Body of pancreas (tissue), 4 donors: ENCODE data around the gene ASCC3.

Source experiments
- POLR2A ChIP-seq, 3 donors: fragments of 450-650 bp; IDR thresholded peaks; one replicate each; pipeline ENCODE4 v1.6.1; 2016; ENCODE audit warnings: antibody characterized with exemption in 3 of 3, mild to moderate bottlenecking in 2 of 3
- TF ChIP-seq, protein P1 (sequence below), 7 experiments: fragments of 450-650 bp in 4 of 7; fragments of 200-600 bp in 3 of 7; sonication (generic) in 3 of 7; IDR thresholded peaks; one replicate each; pipeline ENCODE4 v1.5.1; 2016 to 2019; ENCODE audit warnings: antibody characterized with exemption in 7 of 7

DNA sequence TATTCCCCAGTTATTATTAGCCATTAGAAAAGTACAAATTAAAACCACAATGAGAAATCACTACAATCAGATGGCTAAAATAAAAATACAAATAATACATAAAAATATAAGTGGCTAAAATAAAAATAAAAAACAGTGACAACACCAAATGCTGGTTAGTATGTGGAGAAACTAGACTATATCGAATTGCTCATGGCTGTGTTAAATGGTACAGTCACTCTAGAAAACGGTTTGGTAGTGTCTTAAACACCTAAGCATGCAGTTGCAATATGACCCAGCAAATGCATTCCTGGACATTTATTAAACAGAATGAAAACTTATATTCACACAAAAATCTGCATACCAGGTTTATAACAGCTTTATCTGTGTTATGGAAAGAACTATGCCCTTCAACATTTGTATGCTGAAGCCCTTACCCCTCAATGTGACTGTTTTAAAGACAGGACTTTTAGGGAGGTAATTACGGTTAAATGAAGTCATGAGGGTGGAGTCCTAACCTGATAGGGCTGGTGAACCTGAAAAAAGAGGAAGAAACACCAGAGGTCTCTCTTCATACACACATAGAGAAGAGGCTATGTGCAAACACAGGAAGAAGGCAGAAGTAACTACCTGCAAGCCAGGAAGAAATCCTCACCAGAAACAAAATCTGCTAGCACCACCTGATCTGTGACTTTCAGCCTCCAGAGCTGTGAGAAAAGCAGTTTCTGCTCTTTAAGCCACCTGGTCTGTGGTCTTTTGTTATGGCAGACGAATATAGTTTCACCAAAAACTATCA, 84.9 kb downstream of the ASCC3 start:
- TF ChIP-seq, protein P1, sequence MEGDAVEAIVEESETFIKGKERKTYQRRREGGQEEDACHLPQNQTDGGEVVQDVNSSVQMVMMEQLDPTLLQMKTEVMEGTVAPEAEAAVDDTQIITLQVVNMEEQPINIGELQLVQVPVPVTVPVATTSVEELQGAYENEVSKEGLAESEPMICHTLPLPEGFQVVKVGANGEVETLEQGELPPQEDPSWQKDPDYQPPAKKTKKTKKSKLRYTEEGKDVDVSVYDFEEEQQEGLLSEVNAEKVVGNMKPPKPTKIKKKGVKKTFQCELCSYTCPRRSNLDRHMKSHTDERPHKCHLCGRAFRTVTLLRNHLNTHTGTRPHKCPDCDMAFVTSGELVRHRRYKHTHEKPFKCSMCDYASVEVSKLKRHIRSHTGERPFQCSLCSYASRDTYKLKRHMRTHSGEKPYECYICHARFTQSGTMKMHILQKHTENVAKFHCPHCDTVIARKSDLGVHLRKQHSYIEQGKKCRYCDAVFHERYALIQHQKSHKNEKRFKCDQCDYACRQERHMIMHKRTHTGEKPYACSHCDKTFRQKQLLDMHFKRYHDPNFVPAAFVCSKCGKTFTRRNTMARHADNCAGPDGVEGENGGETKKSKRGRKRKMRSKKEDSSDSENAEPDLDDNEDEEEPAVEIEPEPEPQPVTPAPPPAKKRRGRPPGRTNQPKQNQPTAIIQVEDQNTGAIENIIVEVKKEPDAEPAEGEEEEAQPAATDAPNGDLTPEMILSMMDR (IDR thresholded peaks at IDR 0.05) = no peak
- TF ChIP-seq POLR2A (IDR thresholded peaks at IDR 0.05) = no peak
